Measurements from ENCODE around the gene CHD2. TPM values are rescaled to one million over a fixed set of nuclear protein-coding genes. Genes with fewer than 3 reads are reported as not detected.

CHD2 gene
- total and polyA plus RNA-seq, 2 donors (not counting 3 experiments of a cell fraction or from before 2014, with no cell fraction given): 53.8 to 97.9 TPM

- CTCF ChIA-PET: interaction anchor here (0.7 to 4.6 kb wide), 5 partner anchors 8 to 119 kb away, joined by 3 to 75 read pairs (median 12); partner anchors contain the start of gene CHD2
- no TSS peak for BruUV-seq (replicated peaks)
- H3K4me3 ChIP-seq (replicated peaks in 1 of 3; ENCODE audit: insufficient read depth in 1 of 3, low read depth in 1 of 3, low read length in 3 of 3): no peak overlapping the region
- no peaks in the 10 kb centered on the region for H3K9me3 ChIP-seq (replicated peaks; ENCODE audit: control insufficient read depth, insufficient read depth, low read length)
- intact Hi-C loops (cut with micrococcal nuclease) (loop anchor here (5.0 kb wide), 1 partner anchor 819 kb away; no protein-coding TSS in a partner anchor), dilution Hi-C loops (cut with MboI; ENCODE audit: extremely low pct_ligation_motif_present, low sequenced_read_pairs) (loop anchor here (25.0 kb wide), 1 partner anchor 104 kb away; no protein-coding TSS in a partner anchor)
- H3K27ac ChIP-seq (ENCODE audit: insufficient read depth, low read depth, low read length): no peak overlapping the region
- DNase-seq (ENCODE audit: low read depth, low spot score) (peak; percentile 55), FAIRE-seq (no peak)
- peaks cover 37% of the 10 kb centered on the region for H3K4me1 ChIP-seq (ENCODE audit: control insufficient read depth, extremely low read depth, insufficient read depth, low read length)
- no peaks in the 10 kb centered on the region for H4K20me1 ChIP-seq (replicated peaks; ENCODE audit: control insufficient read depth, extremely low read depth, insufficient read depth, low read length)
- no peak overlapping the region for H2AFZ ChIP-seq (ENCODE audit: low read depth, low read length)
- peaks cover 0 to 6% of the 10 kb centered on the region in 2 experiments for H3K36me3 ChIP-seq (ENCODE audit: control insufficient read depth in 2 of 2, extremely low read depth in 1 of 2, insufficient read depth in 2 of 2, low read length in 2 of 2)
- H3K9me1 ChIP-seq (replicated peaks; ENCODE audit: control insufficient read depth, extremely low read depth, insufficient read depth, low read length): no peaks in the 10 kb centered on the region
- POLR2A ChIA-PET: interaction anchor here (0.5 to 2.3 kb wide), 3 partner anchors 8 to 51 kb away, joined by 3 to 10 read pairs (median 3); partner anchors contain the start of gene CHD2
- no peaks in the 10 kb centered on the region for H3K27me3 ChIP-seq (ENCODE audit: control insufficient read depth in 2 of 2, insufficient read depth in 2 of 2, low read length in 2 of 2)
- peaks cover 85% of the 10 kb centered on the region for H3K79me2 ChIP-seq (ENCODE audit: control insufficient read depth, insufficient read depth, low read length)
- no peak for TF ChIP-seq MYC (IDR thresholded peaks at IDR 0.05; ENCODE audit: low read depth, low read length)
- no peak for TF ChIP-seq POLR2A (IDR thresholded peaks at IDR 0.05; ENCODE audit: low read depth, low read length)
- no peak for TF ChIP-seq GATA2 (IDR thresholded peaks at IDR 0.05; ENCODE audit: insufficient read depth, insufficient read length, low read depth, low read length)
- no peak for TF ChIP-seq POLR2AphosphoS5 (IDR thresholded peaks at IDR 0.05; ENCODE audit: insufficient read depth, low read depth, low read length)
- TF ChIP-seq, protein P1, sequence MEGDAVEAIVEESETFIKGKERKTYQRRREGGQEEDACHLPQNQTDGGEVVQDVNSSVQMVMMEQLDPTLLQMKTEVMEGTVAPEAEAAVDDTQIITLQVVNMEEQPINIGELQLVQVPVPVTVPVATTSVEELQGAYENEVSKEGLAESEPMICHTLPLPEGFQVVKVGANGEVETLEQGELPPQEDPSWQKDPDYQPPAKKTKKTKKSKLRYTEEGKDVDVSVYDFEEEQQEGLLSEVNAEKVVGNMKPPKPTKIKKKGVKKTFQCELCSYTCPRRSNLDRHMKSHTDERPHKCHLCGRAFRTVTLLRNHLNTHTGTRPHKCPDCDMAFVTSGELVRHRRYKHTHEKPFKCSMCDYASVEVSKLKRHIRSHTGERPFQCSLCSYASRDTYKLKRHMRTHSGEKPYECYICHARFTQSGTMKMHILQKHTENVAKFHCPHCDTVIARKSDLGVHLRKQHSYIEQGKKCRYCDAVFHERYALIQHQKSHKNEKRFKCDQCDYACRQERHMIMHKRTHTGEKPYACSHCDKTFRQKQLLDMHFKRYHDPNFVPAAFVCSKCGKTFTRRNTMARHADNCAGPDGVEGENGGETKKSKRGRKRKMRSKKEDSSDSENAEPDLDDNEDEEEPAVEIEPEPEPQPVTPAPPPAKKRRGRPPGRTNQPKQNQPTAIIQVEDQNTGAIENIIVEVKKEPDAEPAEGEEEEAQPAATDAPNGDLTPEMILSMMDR (IDR thresholded peaks at IDR 0.05; ENCODE audit: extremely low read depth in 1 of 2, insufficient read depth in 1 of 2, low read depth in 1 of 2, low read length in 2 of 2): no peak
- no peak for TF ChIP-seq JUN (IDR thresholded peaks at IDR 0.05; ENCODE audit: borderline replicate concordance, insufficient read depth, insufficient read length, low read depth)
- TF ChIP-seq FOS (IDR thresholded peaks at IDR 0.05; ENCODE audit: borderline replicate concordance, insufficient read depth, low read length): no peak
- no peak for TF ChIP-seq EZH2 (IDR thresholded peaks at IDR 0.05; ENCODE audit: borderline replicate concordance, low read depth, low read length, severe bottlenecking)
- TF ChIP-seq, protein P2, sequence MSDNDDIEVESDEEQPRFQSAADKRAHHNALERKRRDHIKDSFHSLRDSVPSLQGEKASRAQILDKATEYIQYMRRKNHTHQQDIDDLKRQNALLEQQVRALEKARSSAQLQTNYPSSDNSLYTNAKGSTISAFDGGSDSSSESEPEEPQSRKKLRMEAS (IDR thresholded peaks at IDR 0.05; ENCODE audit: insufficient read depth, insufficient read length): no peak
- H3K9ac ChIP-seq (replicated peaks; ENCODE audit: extremely low read depth, insufficient read depth, low read length): no peak overlapping the region
- H3K4me2 ChIP-seq (ENCODE audit: insufficient read depth, low read length): no peak overlapping the region
Measured at GRCh38 chr15:92915766-92916435, 15.8 kb downstream of the CHD2 start.
